ENCODE results near the gene SGMS2.

SGMS2 gene

GRCh38 chr4:107843391-107843790 is 18.7 kb downstream of the SGMS2 start:
- no peak overlapping the region for H2BK120ac ChIP-seq (ENCODE audit: insufficient read depth, low read length, poor library complexity)
- no CpG with 5 or more reads among the region's 1 CpG for WGBS (ENCODE audit: extremely low coverage, insufficient coverage, insufficient read length)
- H3K27ac ChIP-seq (ENCODE audit: low read depth, low read length) = no peak overlapping the region

GRCh38 chr4:107845681-107846080 is 20.9 kb downstream of the SGMS2 start:
- Histone ChIP-seq H3K9ac (ENCODE audit: low read length) (no peak overlapping the region), H3K4me3 (ENCODE audit: low read depth, low read length) (no peak overlapping the region), H4K91ac (ENCODE audit: low read depth, low read length) (no peak overlapping the region), H3K9me3 (ENCODE audit: insufficient read depth, low read depth, low read length) (no peaks in the 10 kb centered on the region), H3K79me1 (ENCODE audit: low read length) (no peaks in the 10 kb centered on the region), H3K4me1 (ENCODE audit: control insufficient read depth in 1 of 2, insufficient read depth in 2 of 2, low read length in 2 of 2) (no peaks in the 10 kb centered on the region), H3K23ac (ENCODE audit: low read length) (no peak overlapping the region), H4K8ac (ENCODE audit: low read depth, low read length) (no peak overlapping the region), H2AK5ac (ENCODE audit: low read length) (no peak overlapping the region), H2BK5ac (ENCODE audit: low read depth, low read length, poor library complexity) (no peak overlapping the region), H3K4me2 (ENCODE audit: low read length) (no peak overlapping the region), H3K79me2 (ENCODE audit: control insufficient read depth, insufficient read depth, low read length, poor library complexity) (no peaks in the 10 kb centered on the region), H4K12ac (ENCODE audit: low read depth, low read length) (no peak overlapping the region), H3K36me3 (ENCODE audit: control insufficient read depth in 1 of 2, insufficient read depth in 2 of 2, low read length in 2 of 2) (no peaks in the 10 kb centered on the region), H3K4ac (ENCODE audit: low read depth, low read length) (no peak overlapping the region), H3K18ac (ENCODE audit: low read length) (no peak overlapping the region), H3K27ac (ENCODE audit: low read depth, low read length) (no peak overlapping the region), H2BK12ac (ENCODE audit: low read length) (no peak overlapping the region), H3K27me3 (ENCODE audit: insufficient read depth, low read length) (no peaks in the 10 kb centered on the region), H2BK120ac (ENCODE audit: insufficient read depth, low read length, poor library complexity) (no peak overlapping the region), H3K14ac (ENCODE audit: low read length) (no peak overlapping the region), H2AFZ (ENCODE audit: insufficient read depth, low read length, poor library complexity) (no peak overlapping the region)
- WGBS (ENCODE audit: extremely low coverage, insufficient coverage, insufficient read length) = no CpG with 5 or more reads among the region's 3 CpGs
- no peak for DNase-seq

More at GRCh38 chr4:107843391-107843790, 18.7 kb downstream of the SGMS2 start:
- Histone ChIP-seq H4K12ac (ENCODE audit: low read depth, low read length) (no peak overlapping the region), H3K79me1 (ENCODE audit: low read length) (no peaks in the 10 kb centered on the region), H3K4ac (ENCODE audit: low read depth, low read length) (no peak overlapping the region), H3K4me3 (ENCODE audit: low read depth, low read length) (no peak overlapping the region), H2BK5ac (ENCODE audit: low read depth, low read length, poor library complexity) (no peak overlapping the region), H2BK12ac (ENCODE audit: low read length) (no peak overlapping the region), H3K36me3 (ENCODE audit: control insufficient read depth in 1 of 2, insufficient read depth in 2 of 2, low read length in 2 of 2) (no peaks in the 10 kb centered on the region), H3K4me2 (ENCODE audit: low read length) (no peak overlapping the region), H3K27me3 (ENCODE audit: insufficient read depth, low read length) (no peaks in the 10 kb centered on the region), H3K18ac (ENCODE audit: low read length) (no peak overlapping the region), H4K91ac (ENCODE audit: low read depth, low read length) (no peak overlapping the region), H3K9me3 (ENCODE audit: insufficient read depth, low read depth, low read length) (no peaks in the 10 kb centered on the region), H3K4me1 (ENCODE audit: control insufficient read depth in 1 of 2, insufficient read depth in 2 of 2, low read length in 2 of 2) (no peaks in the 10 kb centered on the region), H3K9ac (ENCODE audit: low read length) (no peak overlapping the region), H2AK5ac (ENCODE audit: low read length) (no peak overlapping the region), H4K8ac (ENCODE audit: low read depth, low read length) (no peak overlapping the region), H3K79me2 (ENCODE audit: control insufficient read depth, insufficient read depth, low read length, poor library complexity) (no peaks in the 10 kb centered on the region), H2AFZ (ENCODE audit: insufficient read depth, low read length, poor library complexity) (no peak overlapping the region), H3K14ac (ENCODE audit: low read length) (no peak overlapping the region), H3K23ac (ENCODE audit: low read length) (no peak overlapping the region)
- DNase-seq = no peak

GRCh38 chr4:107850438-107850837 is 25.7 kb downstream of the SGMS2 start:
- Histone ChIP-seq H3K79me1 (ENCODE audit: low read length) (no peaks in the 10 kb centered on the region), H2BK5ac (ENCODE audit: low read depth, low read length, poor library complexity) (no peak overlapping the region), H3K4me1 (ENCODE audit: control insufficient read depth in 1 of 2, insufficient read depth in 2 of 2, low read length in 2 of 2) (no peaks in the 10 kb centered on the region), H3K9ac (ENCODE audit: low read length) (no peak overlapping the region), H3K4me3 (ENCODE audit: low read depth, low read length) (no peak overlapping the region), H2AFZ (ENCODE audit: insufficient read depth, low read length, poor library complexity) (no peak overlapping the region), H3K14ac (ENCODE audit: low read length) (no peak overlapping the region), H3K4ac (ENCODE audit: low read depth, low read length) (no peak overlapping the region), H3K18ac (ENCODE audit: low read length) (no peak overlapping the region), H4K91ac (ENCODE audit: low read depth, low read length) (no peak overlapping the region), H3K9me3 (ENCODE audit: insufficient read depth, low read depth, low read length) (no peaks in the 10 kb centered on the region), H2BK120ac (ENCODE audit: insufficient read depth, low read length, poor library complexity) (no peak overlapping the region), H3K27ac (ENCODE audit: low read depth, low read length) (no peak overlapping the region), H2AK5ac (ENCODE audit: low read length) (no peak overlapping the region), H3K4me2 (ENCODE audit: low read length) (no peak overlapping the region), H3K27me3 (ENCODE audit: insufficient read depth, low read length) (no peaks in the 10 kb centered on the region), H3K23ac (ENCODE audit: low read length) (no peak overlapping the region), H3K36me3 (ENCODE audit: control insufficient read depth in 1 of 2, insufficient read depth in 2 of 2, low read length in 2 of 2) (no peaks in the 10 kb centered on the region), H4K12ac (ENCODE audit: low read depth, low read length) (no peak overlapping the region), H3K79me2 (ENCODE audit: control insufficient read depth, insufficient read depth, low read length, poor library complexity) (no peaks in the 10 kb centered on the region), H4K8ac (ENCODE audit: low read depth, low read length) (no peak overlapping the region), H2BK12ac (ENCODE audit: low read length) (no peak overlapping the region)
- no CpG with 5 or more reads among the region's 2 CpGs for WGBS (ENCODE audit: extremely low coverage, insufficient coverage, insufficient read length)
- DNase-seq = no peak

DNA sequence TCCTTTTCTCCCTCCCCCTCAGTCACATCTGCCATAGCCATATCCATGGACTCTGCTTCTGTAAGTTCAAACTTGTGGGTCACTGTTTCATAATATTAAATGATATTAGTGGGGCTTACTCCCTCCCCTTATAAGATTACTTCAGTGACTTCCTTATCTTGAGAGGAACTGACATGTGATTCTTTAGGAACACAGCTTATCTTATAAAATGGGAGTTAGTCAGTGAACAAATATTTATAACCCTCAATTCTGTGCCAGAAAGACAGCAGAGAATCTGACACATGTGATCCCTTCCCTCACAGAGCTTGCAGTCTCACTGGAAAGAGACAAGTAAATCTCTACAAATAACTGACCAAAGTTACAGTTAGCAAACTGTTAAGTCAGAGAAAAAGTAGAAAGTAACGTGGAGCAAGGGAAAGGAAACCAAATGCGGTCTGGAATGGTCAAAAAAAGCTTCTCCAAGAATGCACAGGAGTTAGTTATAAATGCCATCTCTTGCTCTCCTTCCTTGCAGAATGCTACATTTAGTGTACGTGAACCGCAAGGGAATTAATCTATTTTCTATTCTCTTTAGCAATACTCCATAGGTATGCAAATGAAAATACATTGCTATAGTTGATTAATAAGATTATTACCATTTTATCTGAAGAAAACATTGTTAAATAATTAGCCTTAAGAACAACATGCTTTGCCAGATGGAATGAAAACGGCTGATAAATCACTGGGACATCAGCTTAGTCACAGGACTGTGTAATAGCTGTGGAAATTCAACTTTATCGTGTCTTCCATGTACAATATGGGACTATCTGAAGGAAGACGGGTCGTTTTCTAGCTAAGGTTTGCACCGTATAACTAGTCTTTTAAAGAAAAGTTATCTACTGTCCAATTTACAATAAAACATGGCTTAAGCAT is 29.0 kb downstream of the SGMS2 start:
- Histone ChIP-seq H3K9ac (ENCODE audit: low read length) (no peak overlapping the region), H3K9me3 (ENCODE audit: insufficient read depth, low read depth, low read length) (no peaks in the 10 kb centered on the region), H3K27ac (ENCODE audit: low read depth, low read length) (no peak overlapping the region), H3K4me3 (ENCODE audit: low read depth, low read length) (no peak overlapping the region), H3K14ac (ENCODE audit: low read length) (no peak overlapping the region), H4K12ac (ENCODE audit: low read depth, low read length) (no peak overlapping the region), H2AFZ (ENCODE audit: insufficient read depth, low read length, poor library complexity) (no peak overlapping the region), H2BK5ac (ENCODE audit: low read depth, low read length, poor library complexity) (no peak overlapping the region), H3K4me2 (ENCODE audit: low read length) (no peak overlapping the region), H3K4me1 (ENCODE audit: control insufficient read depth in 1 of 2, insufficient read depth in 2 of 2, low read length in 2 of 2) (no peaks in the 10 kb centered on the region), H4K91ac (ENCODE audit: low read depth, low read length) (no peak overlapping the region), H2BK120ac (ENCODE audit: insufficient read depth, low read length, poor library complexity) (no peak overlapping the region), H4K8ac (ENCODE audit: low read depth, low read length) (no peak overlapping the region), H3K27me3 (ENCODE audit: insufficient read depth, low read length) (no peaks in the 10 kb centered on the region), H3K36me3 (ENCODE audit: control insufficient read depth in 1 of 2, insufficient read depth in 2 of 2, low read length in 2 of 2) (no peaks in the 10 kb centered on the region), H3K4ac (ENCODE audit: low read depth, low read length) (no peak overlapping the region), H2AK5ac (ENCODE audit: low read length) (no peak overlapping the region), H3K23ac (ENCODE audit: low read length) (no peak overlapping the region), H2BK12ac (ENCODE audit: low read length) (no peak overlapping the region), H3K79me1 (ENCODE audit: low read length) (no peaks in the 10 kb centered on the region), H3K18ac (ENCODE audit: low read length) (no peak overlapping the region), H3K79me2 (ENCODE audit: control insufficient read depth, insufficient read depth, low read length, poor library complexity) (no peaks in the 10 kb centered on the region)
- peak in 1 of 2 donors; percentile 52 for DNase-seq
- no CpG with 5 or more reads among the region's 9 CpGs for WGBS (ENCODE audit: extremely low coverage, insufficient coverage, insufficient read length)
